ENCODE data around the gene LGALS13. TPM values are rescaled to one million over a fixed set of nuclear protein-coding genes. Genes with fewer than 3 reads are reported as not detected.

Gene LGALS13
- total RNA-seq, 1 donor from 2014 or later = not detected

- Histone ChIP-seq H3K4me1 (peaks cover 8% of the 10 kb centered on the region), H3K36me3 (no peaks in the 10 kb centered on the region), H3K27me3 (ENCODE audit: low read depth) (peaks cover 7% of the 10 kb centered on the region), H3K4me3 (no peak overlapping the region), H3K27ac (replicated peaks) (no peak overlapping the region), H3K9me3 (replicated peaks) (no peaks in the 10 kb centered on the region)
- intact Hi-C loops (cut with micrococcal nuclease) = no loop called here
- TF ChIP-seq CTCF (IDR thresholded peaks at IDR 0.05; ENCODE audit: borderline replicate concordance) = no peak
- DNase-seq = no peak
Observed at GRCh38 chr19:39558624-39559117, 43.7 kb upstream of the LGALS13 start.

GRCh38 chr19:39563408-39563807 lies 38.9 kb upstream of the LGALS13 start:
- Histone ChIP-seq H3K36me3 (no peaks in the 10 kb centered on the region), H3K4me3 (no peak overlapping the region), H3K9me3 (replicated peaks) (no peaks in the 10 kb centered on the region), H3K4me1 (no peaks in the 10 kb centered on the region), H3K27ac (replicated peaks) (no peak overlapping the region), H3K27me3 (ENCODE audit: low read depth) (peaks cover 32% of the 10 kb centered on the region)
- no peak for TF ChIP-seq CTCF (IDR thresholded peaks at IDR 0.05; ENCODE audit: borderline replicate concordance)
- intact Hi-C loops (cut with micrococcal nuclease) = no loop called here
- no peak for DNase-seq

GRCh38 chr19:39566064-39566463 lies 36.3 kb upstream of the LGALS13 start:
- H3K36me3 ChIP-seq = no peaks in the 10 kb centered on the region
- peaks cover 55% of the 10 kb centered on the region for H3K27me3 ChIP-seq (ENCODE audit: low read depth)
- intact Hi-C loops (cut with micrococcal nuclease) = no loop called here
- no peaks in the 10 kb centered on the region for H3K4me1 ChIP-seq
- H3K4me3 ChIP-seq = no peak overlapping the region
- TF ChIP-seq CTCF (IDR thresholded peaks at IDR 0.05; ENCODE audit: borderline replicate concordance) = no peak
- no peak for DNase-seq
- no peak overlapping the region for H3K27ac ChIP-seq (replicated peaks)
- H3K9me3 ChIP-seq (replicated peaks) = no peaks in the 10 kb centered on the region

GRCh38 chr19:39568604-39569003 lies 33.7 kb upstream of the LGALS13 start:
- no peak for TF ChIP-seq CTCF (IDR thresholded peaks at IDR 0.05; ENCODE audit: borderline replicate concordance)
- H3K36me3 ChIP-seq = no peaks in the 10 kb centered on the region
- intact Hi-C loops (cut with micrococcal nuclease) = no loop called here
- peaks cover 16% of the 10 kb centered on the region for H3K9me3 ChIP-seq (replicated peaks)
- H3K4me1 ChIP-seq = no peaks in the 10 kb centered on the region
- H3K27me3 ChIP-seq (ENCODE audit: low read depth) = peaks cover 63% of the 10 kb centered on the region
- no peak overlapping the region for H3K4me3 ChIP-seq
- no peak overlapping the region for H3K27ac ChIP-seq (replicated peaks)
- DNase-seq = no peak

- no peak for DNase-seq
- no peak overlapping the region for H3K4me3 ChIP-seq
- no peaks in the 10 kb centered on the region for H3K36me3 ChIP-seq
- no peak overlapping the region for H3K27ac ChIP-seq (replicated peaks)
- intact Hi-C loops (cut with micrococcal nuclease) = no loop called here
- peaks cover 74% of the 10 kb centered on the region for H3K27me3 ChIP-seq (ENCODE audit: low read depth)
- no peaks in the 10 kb centered on the region for H3K4me1 ChIP-seq
- no peak for TF ChIP-seq CTCF (IDR thresholded peaks at IDR 0.05; ENCODE audit: borderline replicate concordance)
- H3K9me3 ChIP-seq (replicated peaks) = peaks cover 11% of the 10 kb centered on the region
Observed at GRCh38 chr19:39582442-39582841, 19.9 kb upstream of the LGALS13 start.

Data from left ventricle myocardium inferior (tissue), 1 donor.